Stimulated activated CD8-positive, alpha-beta memory T cell treated with anti-CD3 and anti-CD28 coated beads, Interleukin-2, amount 100 ng/mL, for 1 hour (primary cell): Measurements from ENCODE around the gene HECTD1.
"Not testable (repeated sequence)": the region's sequence is repeated elsewhere in the genome, so short reads cannot be mapped to it uniquely, and the experiment has no call there.

ENCODE experiments used
- DNase-seq, 2 donors: peaks; one replicate each; pipeline ENCODE4 v3.0.0-alpha.2; 2020; ENCODE audit warnings: low read depth in 2 of 2

The HECTD1 gene

DNA sequence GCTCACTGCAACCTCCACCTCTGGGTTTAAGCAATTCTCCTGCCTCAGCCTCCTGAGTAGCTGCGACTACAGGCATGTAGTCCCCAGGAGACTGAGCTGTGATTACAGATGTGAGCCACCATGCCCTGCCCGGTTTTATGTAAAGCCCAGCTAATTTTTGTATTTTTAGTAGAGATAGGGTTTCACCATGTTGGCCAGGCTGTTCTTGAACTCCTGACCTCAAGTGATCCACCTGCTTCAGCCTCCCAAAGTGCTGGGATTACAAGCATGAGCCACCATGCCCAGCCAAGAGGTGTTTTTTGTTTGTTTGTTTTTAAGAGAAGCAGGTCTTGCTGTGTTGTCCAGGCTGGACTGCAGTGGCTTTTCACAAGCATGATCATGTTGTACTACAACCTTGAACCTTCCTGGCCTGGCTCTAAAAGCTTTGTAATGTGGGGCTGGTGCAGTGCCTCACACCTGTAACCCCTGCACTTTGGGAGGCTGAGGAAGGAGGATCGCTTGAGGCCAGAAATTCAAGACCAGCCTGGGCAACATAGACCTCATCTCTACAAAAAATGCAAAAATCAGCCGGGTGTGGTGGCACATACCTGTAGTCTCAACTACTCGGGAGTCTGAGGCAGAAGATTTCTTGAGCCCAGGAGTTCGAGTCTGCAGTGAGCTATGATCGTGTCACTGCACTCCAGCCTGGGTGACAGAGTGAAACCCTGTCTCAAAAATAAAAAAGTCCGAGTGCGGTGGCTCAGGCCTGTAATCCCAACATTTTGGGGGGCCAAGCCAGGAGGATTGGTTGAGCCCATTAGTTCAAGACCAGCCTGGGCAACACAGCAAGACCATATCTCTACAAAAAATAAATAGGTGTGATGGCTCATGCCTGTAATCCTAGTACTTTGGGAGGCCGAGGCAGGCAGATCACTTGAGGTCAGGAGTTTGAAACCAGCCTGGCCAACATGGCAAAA, 113.4 kb downstream of the HECTD1 start:
- DNase-seq: not testable (repeated sequence)

DNA sequence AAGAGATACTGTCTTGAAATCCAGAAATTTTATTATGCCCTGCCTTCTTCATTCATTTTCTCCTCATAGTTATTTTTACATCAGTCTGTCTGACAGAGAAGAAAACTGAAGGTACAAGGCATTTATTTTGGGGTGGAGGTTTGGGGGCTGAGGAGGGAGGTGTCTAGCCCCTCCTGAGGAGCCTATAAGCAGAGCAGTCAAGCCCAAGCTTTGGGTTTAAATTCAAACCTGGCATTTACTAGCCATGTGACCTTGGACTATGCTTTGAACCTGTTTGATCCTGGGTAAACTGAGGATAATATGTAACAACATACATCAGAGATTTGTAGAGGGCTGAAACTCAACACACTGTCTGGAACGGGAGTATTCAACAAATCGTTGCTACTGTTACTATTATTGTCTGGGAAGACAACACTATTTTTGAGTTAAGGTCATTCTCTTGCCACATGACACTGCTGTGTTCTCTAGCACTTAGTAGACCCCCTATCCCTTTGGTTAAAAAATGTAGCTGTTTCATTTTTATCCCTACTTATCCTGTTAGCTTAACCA, 115.4 kb downstream of the HECTD1 start:
- no peak for DNase-seq

DNA sequence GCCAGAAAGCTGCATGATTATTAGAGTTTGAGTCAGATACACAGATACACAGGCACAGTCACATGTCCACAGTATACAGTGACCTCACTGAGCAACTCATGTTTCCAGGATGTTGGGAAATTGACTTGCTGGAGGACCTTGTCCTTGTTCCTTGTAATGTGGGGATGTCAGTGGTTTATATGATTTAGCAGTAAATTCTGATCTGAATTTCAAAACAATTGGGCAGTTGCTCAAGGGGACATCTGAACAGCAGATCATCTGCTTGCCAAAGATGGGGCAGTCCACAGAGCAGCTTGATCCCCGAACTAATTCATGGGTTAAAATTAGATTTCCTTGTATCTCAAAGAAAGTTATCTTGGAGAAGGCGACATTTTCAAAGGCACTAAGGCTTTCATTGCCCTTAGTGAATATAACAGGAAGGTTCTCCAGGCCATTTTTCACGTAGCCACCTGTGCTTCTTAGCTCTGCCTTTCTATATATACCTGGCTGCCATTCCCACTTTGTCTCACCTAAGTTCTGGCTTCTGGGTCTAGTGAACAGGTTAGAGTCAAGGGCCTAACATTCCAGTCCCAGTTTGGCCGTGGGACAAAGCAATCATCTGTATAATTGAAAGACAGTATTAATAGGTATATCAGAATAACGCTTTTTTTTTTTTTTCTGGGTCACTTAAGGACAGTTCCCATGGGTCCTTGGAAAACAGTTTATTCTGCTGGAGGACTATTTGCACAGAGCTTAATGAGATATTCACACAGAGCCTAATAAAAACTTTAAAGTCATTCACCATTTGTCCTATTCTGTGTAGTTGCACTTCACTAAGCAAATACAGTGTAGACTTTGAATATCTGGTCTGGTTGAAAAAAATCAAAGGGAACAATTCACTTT, 116.5 kb downstream of the HECTD1 start:
- no peak for DNase-seq

DNA sequence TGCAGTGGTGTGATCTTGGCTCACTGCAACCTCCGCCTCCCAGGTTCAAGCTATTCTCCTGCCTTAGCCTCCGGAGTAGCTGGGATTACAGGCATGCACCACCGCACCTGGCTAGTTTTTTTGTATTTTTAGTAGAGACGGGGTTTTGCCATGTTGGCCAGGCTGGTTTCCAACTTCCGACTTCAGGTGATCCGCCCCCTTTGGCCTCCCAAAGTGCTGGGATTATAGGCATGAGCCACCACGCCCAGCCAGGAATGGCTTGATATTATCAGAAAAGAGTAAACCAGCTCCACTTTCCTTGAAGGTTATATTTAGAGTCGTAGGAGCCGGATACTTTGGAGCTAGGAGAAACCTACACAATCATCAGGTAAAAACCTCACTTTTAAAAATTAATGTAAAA, 121.1 kb downstream of the HECTD1 start:
- DNase-seq: not testable (repeated sequence)

DNA sequence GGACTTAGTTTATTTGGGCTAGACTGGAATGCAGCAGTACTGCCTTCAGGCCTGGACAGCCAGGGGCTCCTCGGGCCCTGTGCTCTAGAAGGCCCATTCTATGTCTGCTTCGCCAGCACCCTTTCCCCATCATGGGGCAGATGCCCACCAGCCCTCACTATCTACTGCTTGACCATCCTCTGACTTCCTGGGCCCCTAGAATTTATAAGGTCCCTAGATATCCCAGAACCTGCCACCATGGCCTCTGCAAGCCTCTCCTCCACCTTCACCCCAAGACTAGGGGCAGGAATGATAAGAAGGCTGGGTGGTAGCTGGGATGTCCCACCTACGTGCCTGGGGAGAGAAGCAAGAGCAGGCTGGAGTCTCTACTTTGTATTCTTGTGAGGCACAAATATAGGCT, 122.6 kb downstream of the HECTD1 start:
- no peak for DNase-seq

DNA sequence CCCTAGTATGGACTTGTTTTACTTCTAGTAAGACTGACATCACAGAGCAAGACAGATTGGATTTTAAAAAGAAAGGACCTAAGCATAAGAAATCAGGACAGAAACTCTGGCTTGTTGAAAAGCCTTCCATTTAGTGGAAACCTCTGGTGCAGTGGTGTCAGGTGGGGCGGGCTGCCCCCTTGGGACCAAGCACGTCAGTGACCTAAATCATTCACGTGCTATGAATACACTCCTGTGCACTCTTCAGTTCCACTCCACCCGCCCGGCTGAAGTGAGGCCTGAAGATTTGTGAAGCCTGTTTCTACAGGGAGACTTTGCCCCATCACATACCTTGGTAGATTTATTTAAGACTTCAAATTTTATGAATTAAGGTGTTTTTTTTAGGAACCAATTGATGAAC, 123.2 kb downstream of the HECTD1 start:
- DNase-seq: no peak

DNA sequence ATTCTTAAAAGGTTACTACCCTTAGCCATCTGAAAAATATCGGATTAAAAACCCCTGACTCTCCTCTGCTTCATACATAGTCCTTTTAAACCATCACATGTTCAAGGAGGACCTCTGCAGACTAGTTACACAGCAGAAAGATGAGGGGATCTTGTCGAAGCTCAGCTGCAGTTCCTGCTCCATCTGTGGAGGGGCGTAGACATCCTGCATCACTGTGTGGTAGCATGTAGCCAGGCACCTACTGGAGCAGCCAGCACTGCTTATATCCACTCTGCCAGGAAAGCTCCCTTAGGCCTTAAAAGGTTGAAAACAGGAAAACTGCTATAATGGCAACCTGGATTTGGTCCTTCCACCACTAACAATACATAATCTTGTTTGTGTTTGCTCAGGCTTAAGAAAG, 123.8 kb downstream of the HECTD1 start:
- no peak for DNase-seq

DNA sequence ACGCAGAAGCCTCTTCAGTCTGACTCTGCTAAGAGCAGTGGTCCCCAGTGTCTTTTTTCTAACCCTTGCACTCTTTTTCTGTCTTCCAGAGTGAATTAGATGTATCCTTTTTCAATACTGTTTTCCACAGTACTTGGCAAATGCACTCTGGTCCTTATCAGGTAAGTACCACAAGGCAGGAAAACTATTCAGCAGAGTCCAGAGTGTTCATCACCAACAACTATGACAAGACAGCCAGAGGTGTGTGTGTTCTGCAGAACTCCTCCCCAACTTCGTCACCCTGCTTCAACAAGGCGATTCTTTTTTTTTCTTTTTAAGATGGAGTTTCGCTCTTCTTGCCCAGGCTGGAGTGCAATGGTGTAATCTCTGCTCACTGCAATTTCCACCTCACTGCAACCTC, 127.1 kb downstream of the HECTD1 start:
- DNase-seq: no peak

DNA sequence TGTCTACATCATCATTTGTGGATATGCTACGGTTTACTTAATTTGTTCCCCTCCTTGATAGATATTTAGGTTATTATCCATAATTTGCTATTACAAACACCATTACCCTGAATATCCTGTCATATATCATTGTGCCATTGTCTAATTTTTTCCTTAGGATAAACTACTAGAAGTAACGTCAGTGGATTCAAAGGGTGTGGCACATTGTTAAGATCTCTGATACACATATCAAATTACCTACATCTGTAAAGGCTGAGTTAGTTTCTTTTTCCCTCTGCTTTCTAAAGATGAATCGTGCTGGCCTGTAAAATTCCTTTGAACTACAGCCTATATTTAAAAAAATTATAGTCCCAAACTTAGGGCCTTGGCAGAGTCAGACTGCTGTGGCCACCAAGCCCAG, 127.5 kb downstream of the HECTD1 start:
- no peak for DNase-seq

DNA sequence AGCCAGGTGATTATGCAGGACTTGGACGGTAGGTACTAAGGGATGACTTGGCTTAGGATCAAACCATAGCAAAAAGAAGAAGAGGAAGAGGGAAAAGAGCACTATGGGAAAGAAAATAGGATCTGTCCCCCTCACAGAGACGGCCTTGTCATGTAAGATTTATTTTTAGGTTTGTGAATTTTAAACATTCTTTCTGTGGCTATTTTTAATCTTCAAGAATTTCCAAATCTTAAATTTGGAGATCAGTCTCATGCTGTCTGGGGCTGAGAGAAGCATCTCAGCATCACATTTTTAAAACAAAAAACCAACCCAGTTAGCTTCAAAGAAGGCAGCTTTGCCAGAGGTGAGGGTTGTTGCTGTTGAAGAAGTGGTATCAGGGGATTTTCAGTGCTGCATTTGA, 128.8 kb downstream of the HECTD1 start:
- no peak for DNase-seq

DNA sequence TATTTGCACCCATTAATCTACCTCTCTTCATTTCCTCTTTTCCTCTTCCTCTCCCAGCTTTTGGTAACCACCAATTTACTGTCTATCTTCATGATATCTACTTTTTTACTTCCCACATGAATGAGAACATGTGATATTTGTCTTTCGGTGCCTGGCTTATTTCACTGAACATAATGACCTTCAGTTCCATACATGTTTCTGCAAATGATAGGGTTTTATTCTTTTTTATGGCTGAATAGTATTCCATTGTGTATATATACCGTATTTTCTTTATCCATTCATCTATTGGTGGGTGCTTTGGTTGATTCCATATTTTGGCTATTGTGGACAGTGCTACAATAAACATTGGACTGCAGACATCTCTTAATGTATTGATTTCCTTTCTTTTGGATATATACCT, 132.4 kb downstream of the HECTD1 start:
- DNase-seq: no peak

DNA sequence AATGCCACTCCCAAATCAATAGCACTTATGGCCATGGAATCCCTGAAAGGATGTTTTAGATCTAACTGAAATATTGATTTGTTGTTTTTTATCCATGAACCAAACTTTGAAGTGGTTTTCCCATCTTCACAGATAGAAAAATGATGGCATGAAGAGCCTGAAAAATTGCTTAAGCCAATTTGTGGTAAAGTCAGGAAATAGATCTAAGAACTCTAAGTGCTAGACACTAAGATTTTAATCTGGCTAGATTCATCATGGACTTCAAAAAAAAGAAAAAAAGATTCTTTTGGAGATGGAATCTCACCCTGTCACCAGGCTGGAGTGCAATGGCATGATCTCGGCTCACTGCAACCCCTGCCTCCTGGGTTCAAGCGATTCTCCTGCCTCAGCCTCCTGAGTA, 136.4 kb downstream of the HECTD1 start:
- no peak for DNase-seq

DNA sequence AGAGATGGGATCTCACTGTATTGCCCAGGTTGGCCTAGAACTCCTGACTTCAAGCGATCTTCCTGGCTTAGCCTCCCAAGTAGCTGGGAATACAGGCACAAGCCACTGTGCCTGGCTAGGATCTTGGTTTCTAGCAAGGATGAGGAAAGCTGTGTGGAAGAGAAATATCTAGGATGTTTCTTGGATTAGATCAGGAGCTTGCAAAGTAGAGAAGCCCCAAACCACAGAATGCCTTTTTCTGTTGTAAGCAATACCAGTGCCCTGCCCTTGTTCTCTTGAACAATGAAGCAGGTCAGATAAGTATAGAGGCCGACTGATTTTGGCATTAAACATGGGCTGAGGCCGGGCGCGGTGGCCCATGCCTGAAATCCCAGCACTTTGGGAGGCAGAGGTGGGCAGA, 137.2 kb downstream of the HECTD1 start:
- DNase-seq: no peak

DNA sequence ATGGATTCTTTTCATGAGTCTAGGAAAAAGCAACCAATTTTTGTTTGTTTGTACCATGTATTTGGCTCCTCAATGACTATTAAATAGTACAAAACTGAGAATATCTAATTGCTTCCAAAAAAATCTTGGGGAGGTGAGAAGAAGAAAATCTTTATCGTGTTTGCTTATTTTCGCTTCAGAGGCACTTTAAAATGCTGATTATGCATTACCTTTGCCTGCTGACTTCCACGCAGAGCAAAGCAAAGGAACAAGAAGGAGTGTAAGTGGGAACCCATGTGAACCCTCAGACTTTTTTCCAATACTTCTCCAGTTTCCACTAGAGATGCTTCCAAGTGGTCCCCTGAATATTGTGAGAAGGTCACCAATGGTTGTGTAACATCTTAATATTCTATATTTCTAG, 138.2 kb downstream of the HECTD1 start:
- no peak for DNase-seq

DNA sequence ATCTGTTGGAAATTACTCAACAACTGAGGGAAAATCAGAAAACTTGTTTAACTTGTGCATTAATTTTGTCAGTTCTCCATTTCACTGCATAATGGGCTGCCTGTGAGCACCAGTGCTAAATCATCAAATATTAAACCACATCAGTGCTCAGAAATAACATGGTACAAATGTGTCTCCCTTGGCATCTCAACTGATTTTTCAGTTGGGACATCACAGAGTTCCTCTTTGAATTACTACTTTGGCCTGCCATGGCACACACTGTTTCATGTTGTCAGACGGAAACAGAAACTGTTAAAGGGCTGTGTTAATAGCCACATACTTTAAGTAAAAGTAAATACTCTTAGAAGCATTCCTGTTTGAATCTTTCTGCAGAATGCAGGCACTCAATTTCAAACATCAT, 139.4 kb downstream of the HECTD1 start:
- no peak for DNase-seq

DNA sequence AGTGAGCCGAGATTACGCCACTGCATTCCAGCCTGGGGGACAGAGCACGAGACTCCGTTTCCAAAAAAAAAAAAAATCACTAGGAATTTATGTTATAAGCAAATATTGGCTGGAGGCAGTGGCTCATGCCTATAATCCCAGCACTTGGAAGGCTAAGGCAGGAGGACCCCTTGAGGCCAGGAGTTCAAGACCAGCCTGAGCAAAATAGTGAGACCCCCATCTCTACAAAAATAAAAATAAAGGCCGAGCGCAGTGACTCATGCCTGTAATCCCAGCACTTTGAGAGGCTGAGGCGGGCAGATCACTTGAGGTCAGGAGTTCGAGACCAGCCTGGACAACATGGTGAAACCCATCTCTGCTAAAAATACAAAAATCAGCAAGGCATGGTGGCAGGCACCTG, 144.7 kb downstream of the HECTD1 start:
- DNase-seq: not testable (repeated sequence)

DNA sequence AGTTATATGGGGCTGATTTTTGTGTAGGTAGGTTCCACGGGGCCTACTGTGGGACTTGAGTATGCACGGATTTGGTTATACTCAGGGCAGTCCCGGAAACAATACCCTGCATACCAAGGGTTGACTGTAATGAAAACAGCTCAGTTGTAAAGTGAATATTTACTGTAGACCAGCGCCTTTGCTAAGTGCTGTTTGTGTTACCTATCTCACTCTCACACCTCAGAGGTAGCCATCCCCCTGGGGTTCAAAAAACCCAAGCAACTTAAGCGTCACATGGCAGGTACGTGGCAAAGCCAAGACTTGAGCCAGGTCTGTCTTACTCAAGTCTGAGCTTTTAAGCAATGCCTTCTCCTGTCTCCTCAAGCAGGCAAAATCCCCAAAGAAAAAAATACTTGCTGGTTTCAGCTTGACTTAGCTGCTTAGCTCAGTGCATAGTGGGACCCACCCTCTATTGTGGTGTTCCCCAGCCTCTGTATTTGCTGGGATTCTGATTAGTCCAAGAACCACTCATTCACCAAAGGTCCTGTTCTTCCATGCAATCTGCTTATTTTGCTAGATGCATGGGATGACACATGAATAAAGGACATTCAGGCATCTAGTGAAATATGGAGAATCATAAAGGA, 147.2 kb downstream of the HECTD1 start:
- DNase-seq: no peak

DNA sequence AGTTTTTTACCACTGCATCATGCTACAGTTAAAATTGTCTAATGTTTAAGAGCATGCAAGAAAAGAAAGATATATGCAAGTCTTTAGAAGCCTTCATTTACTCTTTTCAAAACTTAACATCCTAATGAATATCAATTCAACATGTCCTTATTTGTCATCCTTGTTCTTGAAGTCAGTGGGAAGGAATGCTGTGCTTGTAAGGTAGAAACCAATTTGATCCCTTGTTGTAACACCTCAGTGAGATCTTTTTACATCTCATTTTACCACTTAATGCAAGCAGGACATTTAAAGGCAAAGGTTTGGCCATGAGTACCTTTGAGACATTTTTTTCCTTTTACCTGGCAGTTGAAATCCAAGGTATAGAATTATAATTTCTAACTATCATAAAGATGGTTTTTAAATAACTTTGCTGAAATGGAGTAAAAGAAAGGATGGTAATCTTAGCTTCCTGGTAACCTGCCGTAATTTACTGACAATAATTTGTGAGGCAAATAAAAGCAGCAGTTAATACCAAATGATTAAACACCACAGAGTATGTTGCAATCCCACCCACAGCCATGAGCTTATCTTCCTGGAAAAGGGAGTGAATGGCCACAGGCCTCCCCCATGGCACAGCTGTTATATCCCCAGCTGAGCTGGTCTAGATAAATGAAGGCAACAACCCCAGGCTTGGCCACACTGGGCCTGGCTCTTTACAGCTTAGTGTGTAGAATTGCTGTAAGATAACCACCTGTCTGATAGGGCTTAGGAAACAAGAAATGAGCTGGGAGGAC, 148.3 kb downstream of the HECTD1 start:
- no peak for DNase-seq

DNA sequence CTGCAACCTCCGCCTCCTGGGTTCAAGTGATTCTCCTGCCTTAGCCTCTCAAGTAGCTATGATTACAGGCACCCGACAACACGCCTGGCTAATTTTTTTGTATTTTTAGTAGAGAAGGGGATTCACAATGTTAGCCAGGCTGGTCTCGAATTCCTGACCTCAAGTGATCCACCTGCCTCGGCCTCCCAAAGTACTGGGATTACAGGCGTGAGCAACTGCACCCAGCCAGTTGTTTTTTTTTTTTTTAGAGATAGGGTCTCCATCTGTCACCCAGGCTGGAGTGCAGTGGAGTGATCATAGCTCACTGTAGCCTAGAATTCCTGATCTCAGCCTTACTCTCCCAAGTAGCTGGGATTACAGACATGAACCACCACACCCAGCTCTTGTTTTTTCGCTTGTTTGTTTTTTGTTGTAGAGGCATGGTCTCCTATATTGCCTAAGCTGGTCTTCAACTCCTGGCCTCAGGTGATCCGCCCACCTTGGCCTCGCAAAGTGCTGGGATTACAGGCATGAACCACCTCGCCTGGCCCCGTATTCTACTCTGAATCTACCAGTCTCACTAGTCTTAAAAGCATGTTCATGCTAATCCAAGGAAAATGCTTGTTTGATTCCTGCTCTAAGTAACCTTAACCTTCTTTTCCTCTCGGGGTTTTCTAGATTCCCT, 149.8 kb downstream of the HECTD1 start:
- DNase-seq: no peak

DNA sequence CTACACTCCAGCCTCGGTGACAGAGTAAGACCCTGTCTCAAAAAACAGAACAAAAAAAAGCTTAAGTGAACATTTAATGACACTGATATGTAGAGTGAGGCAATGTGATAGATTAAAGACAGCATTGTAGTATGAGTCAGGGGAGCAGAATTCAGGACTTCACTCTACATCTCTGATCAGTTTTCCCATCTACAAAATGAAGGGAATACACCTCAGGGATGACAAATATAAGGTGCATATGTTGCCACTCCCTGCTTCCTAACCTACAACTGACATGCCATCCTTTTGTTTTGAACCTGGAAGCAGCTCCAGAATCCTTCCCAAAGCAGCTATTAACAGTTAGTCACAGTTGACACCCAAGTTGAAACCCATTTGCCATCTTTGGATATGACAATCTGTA, 150.6 kb downstream of the HECTD1 start:
- no peak for DNase-seq
